ENCODE results near the gene OXGR1. TPM values are rescaled to one million over a fixed set of nuclear protein-coding genes. Genes with fewer than 3 reads are reported as not detected.

The OXGR1 gene
- polyA plus RNA-seq, 1 donor from 2014 or later = not detected

GRCh38 chr13:97020689-97021240, 26.5 kb upstream of the OXGR1 start:
- H3K9ac ChIP-seq (ENCODE audit: low read length) = no peak overlapping the region
- H4K20me1 ChIP-seq (ENCODE audit: insufficient read depth) = no peaks in the 10 kb centered on the region
- H3K27ac ChIP-seq (ENCODE audit: low read length) = peak overlapping the region; percentile 10
- no peaks in the 10 kb centered on the region for H3F3A ChIP-seq (ENCODE audit: insufficient read depth, low read length, poor library complexity, severe bottlenecking)
- H3K9me3 ChIP-seq (ENCODE audit: low read length) = no peaks in the 10 kb centered on the region
- H3K27me3 ChIP-seq (ENCODE audit: insufficient read depth, low read depth, low read length) = no peaks in the 10 kb centered on the region
- TF ChIP-seq POLR2AphosphoS5 (IDR thresholded peaks at IDR 0.05) = no peak
- no peak for TF ChIP-seq MXI1 (conservative IDR thresholded peaks at IDR 0.05; ENCODE audit: poor library complexity, severe bottlenecking)
- TF ChIP-seq REST (IDR thresholded peaks at IDR 0.05; ENCODE audit: borderline replicate concordance) = no peak
- no peak for TF ChIP-seq TAF1 (IDR thresholded peaks at IDR 0.05; ENCODE audit: low read depth)
- TF ChIP-seq EZH2 (IDR thresholded peaks at IDR 0.05; ENCODE audit: borderline replicate concordance, insufficient read depth, low read length, poor library complexity, severe bottlenecking) = no peak
- TF ChIP-seq RAD21 (conservative IDR thresholded peaks at IDR 0.05) = no peak
- TF ChIP-seq SMC3 (conservative IDR thresholded peaks at IDR 0.05; ENCODE audit: poor library complexity) = no peak
- no peak for TF ChIP-seq EP300 (conservative IDR thresholded peaks at IDR 0.05; ENCODE audit: poor library complexity, severe bottlenecking)
- TF ChIP-seq CTCF (IDR thresholded peaks at IDR 0.05; ENCODE audit: poor library complexity, severe bottlenecking) = no peak
- no peaks in the 10 kb centered on the region for H3K36me3 ChIP-seq (ENCODE audit: insufficient read depth, low read length)
- no peaks in the 10 kb centered on the region for H3K79me2 ChIP-seq (replicated peaks; ENCODE audit: insufficient read depth, low read length)
- no peak overlapping the region for H2AFZ ChIP-seq (ENCODE audit: low read depth, low read length)
- no peak overlapping the region for H3K4me3 ChIP-seq (ENCODE audit: low read length)
- H3K4me2 ChIP-seq (ENCODE audit: low read length) = no peak overlapping the region
- no peaks in the 10 kb centered on the region for H3K9me2 ChIP-seq (ENCODE audit: insufficient read depth, low read length)

- TF ChIP-seq EZH2 (IDR thresholded peaks at IDR 0.05; ENCODE audit: borderline replicate concordance, insufficient read depth, low read length, poor library complexity, severe bottlenecking) = no peak
- no peak for TF ChIP-seq REST (IDR thresholded peaks at IDR 0.05; ENCODE audit: borderline replicate concordance)
- TF ChIP-seq SMC3 (conservative IDR thresholded peaks at IDR 0.05; ENCODE audit: poor library complexity) = no peak
- no peak for TF ChIP-seq MXI1 (conservative IDR thresholded peaks at IDR 0.05; ENCODE audit: poor library complexity, severe bottlenecking)
- no peak for TF ChIP-seq POLR2AphosphoS5 (IDR thresholded peaks at IDR 0.05)
- TF ChIP-seq RAD21 (conservative IDR thresholded peaks at IDR 0.05) = no peak
- no peak for TF ChIP-seq TAF1 (IDR thresholded peaks at IDR 0.05; ENCODE audit: low read depth)
- no peak overlapping the region for H2AFZ ChIP-seq (ENCODE audit: low read depth, low read length)
These were observed 25.9 kb upstream of the OXGR1 start for GRCh38 chr13:97020194-97020593.

More at GRCh38 chr13:97020194-97020593, 25.9 kb upstream of the OXGR1 start:
- H3K9me2 ChIP-seq (ENCODE audit: insufficient read depth, low read length) = no peaks in the 10 kb centered on the region
- H3K9ac ChIP-seq (ENCODE audit: low read length) = no peak overlapping the region
- H4K20me1 ChIP-seq (ENCODE audit: insufficient read depth) = no peaks in the 10 kb centered on the region
- no peaks in the 10 kb centered on the region for H3F3A ChIP-seq (ENCODE audit: insufficient read depth, low read length, poor library complexity, severe bottlenecking)
- H3K79me2 ChIP-seq (replicated peaks; ENCODE audit: insufficient read depth, low read length) = no peaks in the 10 kb centered on the region
- no peak overlapping the region for H3K4me2 ChIP-seq (ENCODE audit: low read length)
- no peaks in the 10 kb centered on the region for H3K36me3 ChIP-seq (ENCODE audit: insufficient read depth, low read length)
- no peaks in the 10 kb centered on the region for H3K27me3 ChIP-seq (ENCODE audit: insufficient read depth, low read depth, low read length)
- no peaks in the 10 kb centered on the region for H3K9me3 ChIP-seq (ENCODE audit: low read length)
- H3K4me3 ChIP-seq (ENCODE audit: low read length) = no peak overlapping the region
- no peak overlapping the region for H3K27ac ChIP-seq (ENCODE audit: low read length)

All from neural cell (in vitro differentiated cells).